Esophagus squamous epithelium (tissue), 4 donors: ENCODE data around the gene AIG1.

Experiments
- CTCF ChIP-seq, 6 experiments: fragments of 450-650 bp in 4 of 6; fragments of 200-600 bp in 2 of 6; sonication (generic) in 2 of 6; IDR thresholded peaks; one replicate each; pipeline ENCODE4 v1.5.1; 2016 to 2019; ENCODE audit warnings: antibody characterized with exemption in 6 of 6, mild to moderate bottlenecking in 4 of 6, moderate library complexity in 4 of 6
- POLR2A ChIP-seq, 4 donors: fragments of 450-650 bp; IDR thresholded peaks; one replicate each; pipeline ENCODE4 v1.6.1; 2017; ENCODE audit warnings: antibody characterized with exemption in 4 of 4, mild to moderate bottlenecking in 4 of 4, moderate library complexity in 3 of 4

- TF ChIP-seq CTCF (IDR thresholded peaks at IDR 0.05) (no peak), POLR2A (IDR thresholded peaks at IDR 0.05) (no peak)
Observed at GRCh38 chr6:143192766-143193165, 132.1 kb downstream of the AIG1 start.
